Pancreas (tissue), 10 donors: ENCODE measurements around the gene CBX4. TPM values are rescaled to one million over a fixed set of nuclear protein-coding genes. Genes with fewer than 3 reads are reported as not detected.
A peak's percentile ranks its signal among the peaks of the same experiment; 100 is the strongest.

Experiments used
- ATAC-seq, 4 donors: fragments of 200-7000 bp; cut with Tn5 transposase; one replicate each; pipeline versions ENCODE4 v1.8.0 to v1.9.1; 2020; ENCODE audit warnings: mild to moderate bottlenecking in 4 of 4, moderate library complexity in 4 of 4
- DNase-seq, 6 donors: peaks; one replicate each; pipeline ENCODE4 v3.0.0-alpha.2; 2020
- FAIRE-seq: peaks from 2 replicates; lab custom pipeline; 2012; peaks lifted over from hg19 to GRCh38; lab: Jason Lieb, UNC
- H3K27ac ChIP-seq, 4 donors: fragments of 200-600 bp; sonication (generic); 1 replicate in 3 of 4; 2 replicates in 1 of 4; pipeline versions ENCODE4 v1.5.0 to v1.8.0; 2020
- H3K27me3 ChIP-seq, 4 donors: fragments of 200-600 bp; one replicate each; pipeline ENCODE4 v1.8.0; 2021
- H3K36me3 ChIP-seq, 3 donors: fragments of 200-600 bp; sonication (generic) in 1 of 3; one replicate each; pipeline versions ENCODE4 v1.5.0 to v1.8.0; 2020 to 2021
- H3K4me1 ChIP-seq, 3 donors: fragments of 200-600 bp; one replicate each; pipeline ENCODE4 v1.8.0; 2021
- H3K4me3 ChIP-seq, 4 donors: fragments of 200-600 bp; sonication (generic) in 2 of 4; one replicate each; pipeline versions ENCODE4 v1.5.0 to v1.8.0; 2020 to 2021
- H3K9me3 ChIP-seq, 4 donors: fragments of 200-600 bp; one replicate each; pipeline ENCODE4 v1.8.0; 2021
- CTCF ChIP-seq, 4 donors: fragments of 200-600 bp; sonication (generic) in 3 of 4; IDR thresholded peaks; one replicate each; pipeline versions ENCODE4 v1.5.0 to v1.8.0; 2021; ENCODE audit warnings: antibody characterized with exemption in 4 of 4
- WGBS, 2 donors: extraction: QIAGEN DNeasy Blood & Tissue Kit; methylation state at CpG; one replicate each; pipeline ENCODE4 v1.1.7; 2013; 5-methylcytosine and 5-hydroxymethylcytosine counted together
- intact Hi-C, 3 donors: fragments of 100-400 bp; cut with DNase I; formaldehyde crosslinking; loops; one replicate each; pipeline versions ENCODE4 v1.11.1 to v1.14.2; 2022
- polyA plus RNA-seq, 2 donors: library from polyadenylated mRNA; stranded (reverse); fragments of 200-250 nt; gene quantifications; one replicate each; pipeline ENCODE4 v1.2.3, GENCODE V29; 2013
- total RNA-seq, 6 donors: library from RNA; stranded (reverse); fragmentation: NEBNext Ultra II Directional in 4 of 6; extraction: Animal tissue kit (Norgen Biotek cat#: 25700) in 4 of 6; gene quantifications; one replicate each; pipeline versions ENCODE4 v1.2.1 to v1.2.4, GENCODE V29; 2021 to 2023
- donor health status: healthy with polysubstance abuse.
- donor health status: DM: no; HTN: no; CAD: no; lungs with moderate emphysema.
- donor health status: DM: no; HTN: no; CAD: no.
- donor health status: control.
- donor health status: control.
- donor health status: Bipolar disorder and iron deficiency.
- donor health status: DM: yes; HTN: yes; CAD: no.
- donor health status: DM: no; HTN: no; CAD: no.
- donor health status: DM: no; HTN: no; CAD: no.
- donor health status: DM: yes; HTN: yes; CAD: no.

CBX4 gene
- total and polyA plus RNA-seq, 8 donors: 11.1 to 42.4 (median 18.0) TPM

- DNase-seq: no peak
- Histone ChIP-seq H3K36me3 (no peaks in the 10 kb centered on the region), H3K27me3 (peaks cover 3 to 69% (median 23%) of the 10 kb centered on the region in 4 donors), H3K27ac (no peak overlapping the region), H3K4me1 (peaks cover 2 to 16% (median 6%) of the 10 kb centered on the region in 3 donors), H3K9me3 (no peaks in the 10 kb centered on the region), H3K4me3 (no peak overlapping the region)
- no peak for ATAC-seq
- intact Hi-C loops: loop anchor here in 2 of 3 donors (5.0 to 10.0 kb wide), 2 partner anchors 178 to 186 kb away; no protein-coding TSS in a partner anchor
- FAIRE-seq: no peak
- no peak for TF ChIP-seq CTCF (IDR thresholded peaks at IDR 0.05)
- WGBS, 2 donors: 29 to 31% methylated on average over 3 to 4 of the region's 4 CpGs
Measured at GRCh38 chr17:79806446-79806760, 32.8 kb downstream of the CBX4 start.

- 27% methylated on average over 22 of the region's 22 CpGs for WGBS, 2 donors
Measured at GRCh38 chr17:79804856-79805696, 34.2 kb downstream of the CBX4 start.

GRCh38 chr17:79803997-79804855 is 35.0 kb downstream of the CBX4 start:
- peak in 1 of 4 donors; percentile 10 for ATAC-seq
- 4% methylated on average over 67 to 76 of the region's 76 CpGs for WGBS, 2 donors
- no peaks in the 10 kb centered on the region for H3K9me3 ChIP-seq
- TF ChIP-seq CTCF (IDR thresholded peaks at IDR 0.05): no peak
- peaks cover 0 to 12% (median 10%) of the 10 kb centered on the region in 3 donors for H3K4me1 ChIP-seq
- H3K4me3 ChIP-seq: peak overlapping the region in 1 of 4 donors; percentile 15
- intact Hi-C loops: loop anchor here in 1 of 3 donors (10.0 kb wide), 1 partner anchor 181 kb away; no protein-coding TSS in a partner anchor
- no peak overlapping the region for H3K27ac ChIP-seq
- no peaks in the 10 kb centered on the region for H3K36me3 ChIP-seq
- H3K27me3 ChIP-seq: peaks cover 3 to 76% (median 27%) of the 10 kb centered on the region in 4 donors
- no peak for FAIRE-seq
- DNase-seq: no peak

More at GRCh38 chr17:79804856-79805696, 34.2 kb downstream of the CBX4 start:
- no peak overlapping the region for H3K4me3 ChIP-seq
- no peaks in the 10 kb centered on the region for H3K9me3 ChIP-seq
- TF ChIP-seq CTCF (IDR thresholded peaks at IDR 0.05): no peak
- H3K4me1 ChIP-seq: peaks cover 0 to 16% (median 10%) of the 10 kb centered on the region in 3 donors
- DNase-seq (no peak), ATAC-seq (no peak), FAIRE-seq (no peak)
- peaks cover 3 to 72% (median 23%) of the 10 kb centered on the region in 4 donors for H3K27me3 ChIP-seq
- H3K27ac ChIP-seq: no peak overlapping the region
- H3K36me3 ChIP-seq: no peaks in the 10 kb centered on the region
- intact Hi-C loops: loop anchor here in 2 of 3 donors (5.0 to 10.0 kb wide), 2 partner anchors 180 to 187 kb away; no protein-coding TSS in a partner anchor

GRCh38 chr17:79803421-79803996 is 35.7 kb downstream of the CBX4 start:
- no peaks in the 10 kb centered on the region for H3K36me3 ChIP-seq
- peaks cover 3 to 78% (median 28%) of the 10 kb centered on the region in 4 donors for H3K27me3 ChIP-seq
- intact Hi-C loops: loop anchor here in 1 of 3 donors (10.0 kb wide), 1 partner anchor 181 kb away; no protein-coding TSS in a partner anchor
- no peak overlapping the region for H3K27ac ChIP-seq
- H3K4me1 ChIP-seq: peaks cover 3 to 18% (median 16%) of the 10 kb centered on the region in 3 donors
- TF ChIP-seq CTCF (IDR thresholded peaks at IDR 0.05): no peak
- FAIRE-seq (no peak), ATAC-seq (no peak), DNase-seq (no peak)
- H3K4me3 ChIP-seq: no peak overlapping the region
- H3K9me3 ChIP-seq: no peaks in the 10 kb centered on the region
- 18 to 19% methylated on average over 31 of the region's 31 CpGs for WGBS, 2 donors
